Tibial artery (tissue), 4 donors: ENCODE data around the gene ARFGAP3.

ENCODE experiments used
- DNase-seq, 2 donors: peaks; one replicate each; pipeline ENCODE4 v3.0.0-alpha.2; 2019
- H3K27ac ChIP-seq, 2 donors: fragments of 200-600 bp; sonication (generic) in 1 of 2; 1 replicate in 1 of 2; 2 replicates in 1 of 2; pipeline ENCODE4 v1.5.1; 2018 to 2019; ENCODE audit warnings: mild to moderate bottlenecking in 1 of 2
- H3K27me3 ChIP-seq, 2 donors: fragments of 200-600 bp; sonication (generic) in 1 of 2; one replicate each; pipeline versions ENCODE4 v1.5.1 to v1.6.0; 2016 to 2019
- H3K36me3 ChIP-seq, 3 donors: fragments of 200-600 bp; sonication (generic) in 2 of 3; one replicate each; pipeline ENCODE4 v1.5.1; 2016 to 2019; ENCODE audit warnings: mild to moderate bottlenecking in 2 of 3
- H3K4me1 ChIP-seq, 4 donors: fragments of 200-600 bp; sonication (generic) in 2 of 4; 1 replicate in 3 of 4; 2 replicates in 1 of 4; pipeline ENCODE4 v1.5.1; 2016 to 2019
- H3K4me3 ChIP-seq, 2 donors: fragments of 200-600 bp; sonication (generic) in 1 of 2; 1 replicate in 1 of 2; 2 replicates in 1 of 2; pipeline ENCODE4 v1.5.1; 2018 to 2019; ENCODE audit warnings: mild to moderate bottlenecking in 2 of 2
- H3K9me3 ChIP-seq, 3 donors: fragments of 200-600 bp; sonication (generic) in 1 of 3; one replicate each; pipeline ENCODE4 v1.5.1; 2016 to 2019
- intact Hi-C: fragments of 100-400 bp; cut with DNase I; formaldehyde crosslinking; loops from one replicate; pipeline ENCODE4 v1.15.0; 2023; ENCODE audit warnings: low total_unique reads
- TF ChIP-seq, protein P1 (sequence below), 2 experiments: fragments of 200-600 bp in 1 of 2; fragments of 450-650 bp in 1 of 2; IDR thresholded peaks; one replicate each; pipeline ENCODE4 v1.5.1; 2017 to 2019; ENCODE audit warnings: antibody characterized with exemption in 2 of 2, mild to moderate bottlenecking in 1 of 2, moderate library complexity in 1 of 2

The ARFGAP3 gene

DNA sequence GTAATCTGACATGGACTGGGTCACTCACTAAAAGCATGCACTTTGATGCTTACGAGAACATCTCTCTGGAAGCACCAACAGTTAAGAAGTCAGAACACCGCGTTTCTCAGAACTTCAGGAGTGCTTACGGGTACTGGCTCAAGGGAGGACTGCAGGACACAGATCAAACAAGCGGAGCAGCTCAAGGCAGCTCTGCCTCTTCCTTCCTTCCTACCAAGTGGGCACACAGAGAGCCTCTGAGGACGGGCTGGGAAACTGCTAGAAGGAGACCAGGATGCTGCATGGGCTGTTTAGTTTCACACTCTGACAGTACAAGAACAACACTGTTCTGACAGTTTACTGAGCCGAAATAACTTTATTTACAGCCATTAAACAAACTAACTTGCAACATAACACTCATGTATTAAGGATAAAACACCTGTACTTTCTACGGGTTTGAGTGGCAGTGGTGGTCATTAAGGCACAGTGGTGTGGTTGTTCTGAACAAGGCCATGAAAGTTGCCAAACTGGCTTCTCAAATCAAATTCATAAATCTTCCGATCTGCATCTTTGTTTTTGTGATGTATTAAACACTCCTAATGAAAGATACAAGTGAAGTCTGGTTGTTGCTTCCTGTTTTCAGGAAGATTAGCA is 37.5 kb downstream of the ARFGAP3 start:
- Histone ChIP-seq H3K27ac (peak overlapping the region in 1 of 2 donors; percentile 18), H3K27me3 (no peaks in the 10 kb centered on the region), H3K9me3 (no peaks in the 10 kb centered on the region), H3K36me3 (peaks cover 33 to 64% (median 59%) of the 10 kb centered on the region in 3 donors), H3K4me1 (no peaks in the 10 kb centered on the region), H3K4me3 (no peak overlapping the region)
- intact Hi-C loops = no loop called here
- DNase-seq = no peak
- TF ChIP-seq, protein P1, sequence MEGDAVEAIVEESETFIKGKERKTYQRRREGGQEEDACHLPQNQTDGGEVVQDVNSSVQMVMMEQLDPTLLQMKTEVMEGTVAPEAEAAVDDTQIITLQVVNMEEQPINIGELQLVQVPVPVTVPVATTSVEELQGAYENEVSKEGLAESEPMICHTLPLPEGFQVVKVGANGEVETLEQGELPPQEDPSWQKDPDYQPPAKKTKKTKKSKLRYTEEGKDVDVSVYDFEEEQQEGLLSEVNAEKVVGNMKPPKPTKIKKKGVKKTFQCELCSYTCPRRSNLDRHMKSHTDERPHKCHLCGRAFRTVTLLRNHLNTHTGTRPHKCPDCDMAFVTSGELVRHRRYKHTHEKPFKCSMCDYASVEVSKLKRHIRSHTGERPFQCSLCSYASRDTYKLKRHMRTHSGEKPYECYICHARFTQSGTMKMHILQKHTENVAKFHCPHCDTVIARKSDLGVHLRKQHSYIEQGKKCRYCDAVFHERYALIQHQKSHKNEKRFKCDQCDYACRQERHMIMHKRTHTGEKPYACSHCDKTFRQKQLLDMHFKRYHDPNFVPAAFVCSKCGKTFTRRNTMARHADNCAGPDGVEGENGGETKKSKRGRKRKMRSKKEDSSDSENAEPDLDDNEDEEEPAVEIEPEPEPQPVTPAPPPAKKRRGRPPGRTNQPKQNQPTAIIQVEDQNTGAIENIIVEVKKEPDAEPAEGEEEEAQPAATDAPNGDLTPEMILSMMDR (IDR thresholded peaks at IDR 0.05) = no peak

DNA sequence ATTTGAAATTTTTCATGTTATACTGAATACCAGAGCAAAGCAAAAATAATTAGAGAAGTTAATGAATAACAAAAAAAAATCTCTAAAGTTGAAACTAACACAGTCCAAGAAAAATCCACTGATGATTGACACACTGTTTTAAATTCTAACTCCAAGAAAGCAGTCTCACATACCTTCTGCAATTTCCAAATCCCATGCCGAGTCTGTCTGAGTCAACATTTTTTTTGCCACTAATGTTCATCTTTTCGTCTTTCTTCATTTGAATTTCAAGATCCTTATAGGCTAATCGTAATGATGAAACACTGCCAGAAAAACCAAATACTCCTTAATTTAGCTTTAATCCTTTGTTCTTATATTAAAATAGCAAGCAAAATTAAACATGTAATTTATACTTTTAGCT is 39.5 kb downstream of the ARFGAP3 start:
- no peak for DNase-seq
- TF ChIP-seq, protein P1 (IDR thresholded peaks at IDR 0.05) = no peak
- Histone ChIP-seq H3K36me3 (peaks cover 32 to 67% (median 50%) of the 10 kb centered on the region in 3 donors), H3K4me1 (no peaks in the 10 kb centered on the region), H3K27ac (no peak overlapping the region), H3K9me3 (no peaks in the 10 kb centered on the region), H3K27me3 (no peaks in the 10 kb centered on the region), H3K4me3 (no peak overlapping the region)
- intact Hi-C loops = no loop called here

- intact Hi-C loops = no loop called here
- H3K4me3 ChIP-seq = no peak overlapping the region
These were observed 40.7 kb downstream of the ARFGAP3 start for GRCh38 chr22:42816336-42816735.

GRCh38 chr22:42814616-42815015 is 42.5 kb downstream of the ARFGAP3 start:
- Histone ChIP-seq H3K36me3 (peaks cover 41 to 77% (median 56%) of the 10 kb centered on the region in 3 donors), H3K27me3 (no peaks in the 10 kb centered on the region), H3K4me3 (no peak overlapping the region), H3K27ac (no peak overlapping the region), H3K9me3 (no peaks in the 10 kb centered on the region), H3K4me1 (no peaks in the 10 kb centered on the region)
- TF ChIP-seq, protein P1 (IDR thresholded peaks at IDR 0.05) = no peak
- DNase-seq = no peak
- intact Hi-C loops = no loop called here

More at GRCh38 chr22:42816336-42816735, 40.7 kb downstream of the ARFGAP3 start:
- no peaks in the 10 kb centered on the region for H3K4me1 ChIP-seq
- H3K27ac ChIP-seq = no peak overlapping the region
- no peaks in the 10 kb centered on the region for H3K9me3 ChIP-seq
- peaks cover 25 to 67% (median 46%) of the 10 kb centered on the region in 3 donors for H3K36me3 ChIP-seq
- TF ChIP-seq, protein P1 (IDR thresholded peaks at IDR 0.05) = no peak
- no peaks in the 10 kb centered on the region for H3K27me3 ChIP-seq
- no peak for DNase-seq

DNA sequence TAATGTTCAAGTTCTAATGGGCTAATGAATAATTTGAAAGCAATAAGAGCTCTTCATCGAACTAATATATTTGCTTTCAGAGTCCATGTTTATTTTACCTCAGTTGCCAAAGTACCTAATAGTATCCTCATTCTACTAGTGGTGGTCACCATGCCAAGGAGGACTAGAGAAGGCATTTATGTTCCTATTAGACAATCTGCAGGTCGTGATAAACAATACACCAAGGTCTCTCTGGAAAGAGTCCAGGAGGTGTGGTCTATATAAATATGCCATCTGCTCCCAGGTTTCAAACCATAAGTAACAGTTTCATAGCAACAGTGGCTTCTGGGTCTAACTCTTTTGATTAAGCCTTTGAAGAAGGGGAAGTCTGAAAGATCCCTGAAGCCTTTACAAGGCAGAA is 42.9 kb downstream of the ARFGAP3 start:
- intact Hi-C loops = no loop called here
- TF ChIP-seq, protein P1 (IDR thresholded peaks at IDR 0.05) = no peak
- no peak for DNase-seq
- Histone ChIP-seq H3K4me1 (no peaks in the 10 kb centered on the region), H3K27ac (no peak overlapping the region), H3K36me3 (peaks cover 45 to 81% (median 60%) of the 10 kb centered on the region in 3 donors), H3K4me3 (no peak overlapping the region), H3K9me3 (no peaks in the 10 kb centered on the region), H3K27me3 (no peaks in the 10 kb centered on the region)
